ENCODE results near the gene LACTB.
"Not testable (repeated sequence)": the region's sequence is repeated elsewhere in the genome, so short reads cannot be mapped to it uniquely, and the experiment has no call there.

LACTB gene

GRCh38 chr15:63096178-63096577, 25.5 kb upstream of the LACTB start:
- H3K4ac ChIP-seq (ENCODE audit: low read depth, low read length): no peak overlapping the region
- H2BK120ac ChIP-seq (ENCODE audit: insufficient read depth, low read length, poor library complexity): no peak overlapping the region
- no peak overlapping the region for H4K8ac ChIP-seq (ENCODE audit: low read depth, low read length)
- no peak overlapping the region for H2BK5ac ChIP-seq (ENCODE audit: low read depth, low read length, poor library complexity)
- no peak overlapping the region for H3K4me2 ChIP-seq (ENCODE audit: low read length)
- H3K79me2 ChIP-seq (ENCODE audit: control insufficient read depth, insufficient read depth, low read length, poor library complexity): peaks cover 1% of the 10 kb centered on the region
- no CpG with 5 or more reads among the region's 4 CpGs for WGBS (ENCODE audit: extremely low coverage, insufficient coverage, insufficient read length)
- H4K91ac ChIP-seq (ENCODE audit: low read depth, low read length): no peak overlapping the region
- peaks cover 5% of the 10 kb centered on the region for H3K79me1 ChIP-seq (ENCODE audit: low read length)
- H2AFZ ChIP-seq (ENCODE audit: insufficient read depth, low read length, poor library complexity): no peak overlapping the region
- H3K4me1 ChIP-seq (ENCODE audit: control insufficient read depth in 1 of 2, insufficient read depth in 2 of 2, low read length in 2 of 2): no peaks in the 10 kb centered on the region
- H3K9ac ChIP-seq (ENCODE audit: low read length): no peak overlapping the region
- H3K23ac ChIP-seq (ENCODE audit: low read length): no peak overlapping the region
- H4K12ac ChIP-seq (ENCODE audit: low read depth, low read length): no peak overlapping the region
- H3K18ac ChIP-seq (ENCODE audit: low read length): no peak overlapping the region
- peaks cover 3% of the 10 kb centered on the region for H3K9me3 ChIP-seq (ENCODE audit: insufficient read depth, low read depth, low read length)
- H3K14ac ChIP-seq (ENCODE audit: low read length): no peak overlapping the region
- H2BK12ac ChIP-seq (ENCODE audit: low read length): no peak overlapping the region
- no peak overlapping the region for H3K4me3 ChIP-seq (ENCODE audit: low read depth, low read length)
- no peak overlapping the region for H2AK5ac ChIP-seq (ENCODE audit: low read length)
- no peak for DNase-seq
- H3K27ac ChIP-seq (ENCODE audit: low read depth, low read length): no peak overlapping the region
- no peaks in the 10 kb centered on the region for H3K27me3 ChIP-seq (ENCODE audit: insufficient read depth, low read length)
- H3K36me3 ChIP-seq (ENCODE audit: control insufficient read depth in 1 of 2, insufficient read depth in 2 of 2, low read length in 2 of 2): no peaks in the 10 kb centered on the region

- H2BK12ac ChIP-seq (ENCODE audit: low read length); H3K4me2 ChIP-seq (ENCODE audit: low read length); H3K4me3 ChIP-seq (ENCODE audit: low read depth, low read length); H3K36me3 ChIP-seq (ENCODE audit: control insufficient read depth in 1 of 2, insufficient read depth in 2 of 2, low read length in 2 of 2); H3K9ac ChIP-seq (ENCODE audit: low read length); H2AFZ ChIP-seq (ENCODE audit: insufficient read depth, low read length, poor library complexity); H4K8ac ChIP-seq (ENCODE audit: low read depth, low read length); H2BK120ac ChIP-seq (ENCODE audit: insufficient read depth, low read length, poor library complexity); H3K18ac ChIP-seq (ENCODE audit: low read length); H2BK5ac ChIP-seq (ENCODE audit: low read depth, low read length, poor library complexity); H3K4ac ChIP-seq (ENCODE audit: low read depth, low read length); H3K79me1 ChIP-seq (ENCODE audit: low read length); H3K27me3 ChIP-seq (ENCODE audit: insufficient read depth, low read length); H3K4me1 ChIP-seq (ENCODE audit: control insufficient read depth in 1 of 2, insufficient read depth in 2 of 2, low read length in 2 of 2); H2AK5ac ChIP-seq (ENCODE audit: low read length); H3K79me2 ChIP-seq (ENCODE audit: control insufficient read depth, insufficient read depth, low read length, poor library complexity); H3K27ac ChIP-seq (ENCODE audit: low read depth, low read length); DNase-seq; H4K12ac ChIP-seq (ENCODE audit: low read depth, low read length); H3K14ac ChIP-seq (ENCODE audit: low read length); H3K9me3 ChIP-seq (ENCODE audit: insufficient read depth, low read depth, low read length); H4K91ac ChIP-seq (ENCODE audit: low read depth, low read length); H3K23ac ChIP-seq (ENCODE audit: low read length): not testable (repeated sequence)
- no CpG with 5 or more reads among the region's 33 CpGs for WGBS (ENCODE audit: extremely low coverage, insufficient coverage, insufficient read length)
Observed at GRCh38 chr15:63098901-63099300, 22.8 kb upstream of the LACTB start.

GRCh38 chr15:63099581-63099980, 22.1 kb upstream of the LACTB start:
- H3K36me3 ChIP-seq (ENCODE audit: control insufficient read depth in 1 of 2, insufficient read depth in 2 of 2, low read length in 2 of 2); H2AK5ac ChIP-seq (ENCODE audit: low read length): not testable (repeated sequence)
- no CpG with 5 or more reads among the region's 5 CpGs for WGBS (ENCODE audit: extremely low coverage, insufficient coverage, insufficient read length)

GRCh38 chr15:63103416-63103815, 18.2 kb upstream of the LACTB start:
- H2BK5ac ChIP-seq (ENCODE audit: low read depth, low read length, poor library complexity): no peak overlapping the region
- H3K9ac ChIP-seq (ENCODE audit: low read length): no peak overlapping the region
- no peak overlapping the region for H3K14ac ChIP-seq (ENCODE audit: low read length)
- H3K4me2 ChIP-seq (ENCODE audit: low read length): no peak overlapping the region
- H3K27ac ChIP-seq (ENCODE audit: low read depth, low read length): no peak overlapping the region
- no peaks in the 10 kb centered on the region for H3K4me1 ChIP-seq (ENCODE audit: control insufficient read depth in 1 of 2, insufficient read depth in 2 of 2, low read length in 2 of 2)
- no CpG with 5 or more reads among the region's 3 CpGs for WGBS (ENCODE audit: extremely low coverage, insufficient coverage, insufficient read length)
- H3K79me1 ChIP-seq (ENCODE audit: low read length): no peaks in the 10 kb centered on the region
- H3K79me2 ChIP-seq (ENCODE audit: control insufficient read depth, insufficient read depth, low read length, poor library complexity): no peaks in the 10 kb centered on the region
- no peak overlapping the region for H2BK120ac ChIP-seq (ENCODE audit: insufficient read depth, low read length, poor library complexity)
- H3K4ac ChIP-seq (ENCODE audit: low read depth, low read length): no peak overlapping the region
- H3K9me3 ChIP-seq (ENCODE audit: insufficient read depth, low read depth, low read length): peaks cover 1% of the 10 kb centered on the region
- H3K23ac ChIP-seq (ENCODE audit: low read length): no peak overlapping the region
- no peak overlapping the region for H2AFZ ChIP-seq (ENCODE audit: insufficient read depth, low read length, poor library complexity)
- H3K18ac ChIP-seq (ENCODE audit: low read length): no peak overlapping the region
- H3K36me3 ChIP-seq (ENCODE audit: control insufficient read depth in 1 of 2, insufficient read depth in 2 of 2, low read length in 2 of 2): no peaks in the 10 kb centered on the region
- no peak overlapping the region for H4K12ac ChIP-seq (ENCODE audit: low read depth, low read length)
- no peak overlapping the region for H4K91ac ChIP-seq (ENCODE audit: low read depth, low read length)
- no peak overlapping the region for H4K8ac ChIP-seq (ENCODE audit: low read depth, low read length)
- no peaks in the 10 kb centered on the region for H3K27me3 ChIP-seq (ENCODE audit: insufficient read depth, low read length)
- H2BK12ac ChIP-seq (ENCODE audit: low read length): no peak overlapping the region
- no peak for DNase-seq
- H3K4me3 ChIP-seq (ENCODE audit: low read depth, low read length): no peak overlapping the region
- H2AK5ac ChIP-seq (ENCODE audit: low read length): no peak overlapping the region

More at GRCh38 chr15:63099581-63099980, 22.1 kb upstream of the LACTB start:
- not testable (repeated sequence) for H2BK12ac ChIP-seq (ENCODE audit: low read length); H3K9ac ChIP-seq (ENCODE audit: low read length); H3K18ac ChIP-seq (ENCODE audit: low read length); H3K4me1 ChIP-seq (ENCODE audit: control insufficient read depth in 1 of 2, insufficient read depth in 2 of 2, low read length in 2 of 2); H2BK120ac ChIP-seq (ENCODE audit: insufficient read depth, low read length, poor library complexity); H3K4me3 ChIP-seq (ENCODE audit: low read depth, low read length); H4K91ac ChIP-seq (ENCODE audit: low read depth, low read length); DNase-seq; H3K27me3 ChIP-seq (ENCODE audit: insufficient read depth, low read length); H3K79me2 ChIP-seq (ENCODE audit: control insufficient read depth, insufficient read depth, low read length, poor library complexity); H4K12ac ChIP-seq (ENCODE audit: low read depth, low read length); H3K9me3 ChIP-seq (ENCODE audit: insufficient read depth, low read depth, low read length); H3K79me1 ChIP-seq (ENCODE audit: low read length); H3K14ac ChIP-seq (ENCODE audit: low read length); H3K4me2 ChIP-seq (ENCODE audit: low read length); H3K4ac ChIP-seq (ENCODE audit: low read depth, low read length); H2AFZ ChIP-seq (ENCODE audit: insufficient read depth, low read length, poor library complexity); H3K23ac ChIP-seq (ENCODE audit: low read length); H4K8ac ChIP-seq (ENCODE audit: low read depth, low read length); H3K27ac ChIP-seq (ENCODE audit: low read depth, low read length); H2BK5ac ChIP-seq (ENCODE audit: low read depth, low read length, poor library complexity)
